ENCODE measurements around the gene LUC7L2. TPM values are rescaled to one million over a fixed set of nuclear protein-coding genes. Genes with fewer than 3 reads are reported as not detected.

The LUC7L2 gene
- total RNA-seq, 6 experiments from 2014 or later, result 55.1 to 74.4 (median 66.1) TPM

DNA sequence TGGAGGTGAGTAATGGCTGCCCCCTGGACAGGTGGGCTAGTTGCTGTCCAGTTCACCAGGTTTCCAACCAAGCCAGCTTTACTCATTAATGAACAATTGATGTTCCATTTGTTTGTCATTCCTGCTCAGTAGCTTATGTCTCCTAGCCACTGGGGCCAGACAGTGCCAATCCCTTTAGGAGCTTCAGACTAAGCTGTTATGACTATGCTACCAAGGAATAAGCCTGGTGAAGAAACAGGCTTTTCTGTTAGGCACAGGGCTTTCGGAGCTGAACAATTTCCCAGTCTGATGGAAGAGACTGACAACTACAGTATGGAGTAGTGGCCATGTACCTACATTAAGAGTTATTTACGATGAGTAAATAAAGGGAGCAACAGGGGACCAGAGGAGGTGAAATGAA is 20.7 kb upstream of the LUC7L2 start:
- TF ChIP-seq, protein P1, sequence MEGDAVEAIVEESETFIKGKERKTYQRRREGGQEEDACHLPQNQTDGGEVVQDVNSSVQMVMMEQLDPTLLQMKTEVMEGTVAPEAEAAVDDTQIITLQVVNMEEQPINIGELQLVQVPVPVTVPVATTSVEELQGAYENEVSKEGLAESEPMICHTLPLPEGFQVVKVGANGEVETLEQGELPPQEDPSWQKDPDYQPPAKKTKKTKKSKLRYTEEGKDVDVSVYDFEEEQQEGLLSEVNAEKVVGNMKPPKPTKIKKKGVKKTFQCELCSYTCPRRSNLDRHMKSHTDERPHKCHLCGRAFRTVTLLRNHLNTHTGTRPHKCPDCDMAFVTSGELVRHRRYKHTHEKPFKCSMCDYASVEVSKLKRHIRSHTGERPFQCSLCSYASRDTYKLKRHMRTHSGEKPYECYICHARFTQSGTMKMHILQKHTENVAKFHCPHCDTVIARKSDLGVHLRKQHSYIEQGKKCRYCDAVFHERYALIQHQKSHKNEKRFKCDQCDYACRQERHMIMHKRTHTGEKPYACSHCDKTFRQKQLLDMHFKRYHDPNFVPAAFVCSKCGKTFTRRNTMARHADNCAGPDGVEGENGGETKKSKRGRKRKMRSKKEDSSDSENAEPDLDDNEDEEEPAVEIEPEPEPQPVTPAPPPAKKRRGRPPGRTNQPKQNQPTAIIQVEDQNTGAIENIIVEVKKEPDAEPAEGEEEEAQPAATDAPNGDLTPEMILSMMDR (IDR thresholded peaks at IDR 0.05), result no peak
- no peak for DNase-seq
- Mint-ChIP-seq H3K4me3 (peak overlapping the region; percentile 95), H3K9me3 (peaks cover 17% of the 10 kb centered on the region), H3K27ac (peak overlapping the region; percentile 99), H3K36me3 (ENCODE audit: low read depth) (peaks cover 7% of the 10 kb centered on the region), H3K27me3 (ENCODE audit: insufficient read depth) (peaks cover 13% of the 10 kb centered on the region), H3K4me1 (ENCODE audit: low read depth) (peaks cover 21% of the 10 kb centered on the region)

DNA sequence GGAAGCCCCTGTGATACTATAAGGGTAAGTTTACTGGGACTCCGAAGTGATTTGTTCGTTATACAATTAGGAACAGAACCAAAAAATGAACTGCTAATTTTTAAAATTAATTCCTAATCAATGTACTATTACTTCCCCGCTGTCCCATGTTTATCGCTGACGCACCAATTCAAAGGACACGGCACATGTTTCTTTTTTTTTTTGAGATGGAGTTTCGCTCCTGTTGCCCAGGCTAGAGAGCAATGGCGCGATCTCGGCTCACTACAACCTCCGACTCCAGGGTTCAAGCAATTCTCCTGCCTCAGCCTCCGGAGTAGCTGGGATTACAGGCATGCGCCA is 20.0 kb upstream of the LUC7L2 start:
- peaks cover 17% of the 10 kb centered on the region for H3K9me3 Mint-ChIP-seq
- DNase-seq, result no peak
- H3K27ac Mint-ChIP-seq, result peak overlapping the region; percentile 99
- TF ChIP-seq, protein P1 (IDR thresholded peaks at IDR 0.05), result no peak
- H3K4me3 Mint-ChIP-seq, result peak overlapping the region; percentile 95
- H3K36me3 Mint-ChIP-seq (ENCODE audit: low read depth), result peaks cover 7% of the 10 kb centered on the region
- H3K4me1 Mint-ChIP-seq (ENCODE audit: low read depth), result peaks cover 21% of the 10 kb centered on the region
- peaks cover 13% of the 10 kb centered on the region for H3K27me3 Mint-ChIP-seq (ENCODE audit: insufficient read depth)

DNA sequence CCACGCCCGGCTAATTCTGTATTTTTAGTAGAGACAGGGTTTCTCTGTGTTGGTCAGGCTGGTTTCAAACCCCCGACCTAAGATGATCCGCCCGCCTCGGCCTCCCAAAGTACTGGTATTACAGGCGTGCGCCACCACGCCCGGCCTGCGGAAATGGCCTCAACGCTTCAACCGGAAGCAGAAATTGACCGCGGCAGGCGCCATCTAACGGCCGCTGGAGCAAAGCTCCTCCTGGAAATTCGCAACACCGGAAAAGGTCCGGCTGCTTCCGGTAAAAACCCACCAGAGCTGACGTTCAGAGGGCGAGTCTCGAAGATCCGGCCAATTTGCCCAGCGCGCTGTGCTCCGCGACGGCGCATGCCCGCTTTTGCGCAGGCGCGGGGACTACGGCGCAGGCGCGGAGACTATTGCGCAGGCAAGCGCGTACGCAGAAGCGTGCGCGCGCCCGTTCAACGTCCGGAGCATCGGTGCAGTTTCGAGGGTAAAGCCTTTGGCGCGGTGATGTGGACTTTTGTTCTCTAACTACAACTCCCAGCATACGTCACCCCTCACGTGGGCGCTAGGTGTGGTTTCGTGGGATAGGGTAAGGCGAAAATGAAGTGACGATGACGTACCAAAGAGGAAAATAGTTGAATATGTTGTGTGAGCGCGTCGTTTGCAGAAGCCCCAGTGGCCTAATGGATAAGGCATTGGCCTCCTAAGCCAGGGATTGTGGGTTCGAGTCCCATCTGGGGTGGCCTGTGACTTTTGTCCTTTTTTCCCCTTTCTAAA is 19.5 kb upstream of the LUC7L2 start:
- H3K27me3 Mint-ChIP-seq (ENCODE audit: insufficient read depth), result peaks cover 13% of the 10 kb centered on the region
- H3K9me3 Mint-ChIP-seq, result peaks cover 17% of the 10 kb centered on the region
- peaks cover 21% of the 10 kb centered on the region for H3K4me1 Mint-ChIP-seq (ENCODE audit: low read depth)
- peak overlapping the region; percentile 99 for H3K27ac Mint-ChIP-seq
- peak; percentile 98 for DNase-seq
- peak overlapping the region; percentile 95 for H3K4me3 Mint-ChIP-seq
- TF ChIP-seq, protein P1 (IDR thresholded peaks at IDR 0.05), result peak; percentile 84
- H3K36me3 Mint-ChIP-seq (ENCODE audit: low read depth), result peaks cover 7% of the 10 kb centered on the region

DNA sequence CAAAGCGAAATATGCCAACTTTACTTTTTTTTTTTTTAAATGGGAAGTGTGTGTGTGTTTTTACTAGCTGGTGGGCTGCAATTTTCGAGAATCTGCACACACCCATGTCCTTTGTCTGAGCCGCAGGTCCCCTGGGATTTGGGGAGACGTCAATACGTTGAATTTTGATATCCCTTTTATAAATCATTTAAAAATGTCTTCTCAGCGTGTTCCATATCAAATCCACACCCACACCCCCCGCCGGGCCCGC is 19.0 kb upstream of the LUC7L2 start:
- Mint-ChIP-seq H3K4me1 (ENCODE audit: low read depth) (peaks cover 21% of the 10 kb centered on the region), H3K27ac (peak overlapping the region; percentile 99), H3K36me3 (ENCODE audit: low read depth) (peaks cover 7% of the 10 kb centered on the region), H3K4me3 (peak overlapping the region; percentile 95), H3K9me3 (peaks cover 17% of the 10 kb centered on the region), H3K27me3 (ENCODE audit: insufficient read depth) (peaks cover 13% of the 10 kb centered on the region)
- DNase-seq, result no peak
- TF ChIP-seq, protein P1 (IDR thresholded peaks at IDR 0.05), result no peak

DNA sequence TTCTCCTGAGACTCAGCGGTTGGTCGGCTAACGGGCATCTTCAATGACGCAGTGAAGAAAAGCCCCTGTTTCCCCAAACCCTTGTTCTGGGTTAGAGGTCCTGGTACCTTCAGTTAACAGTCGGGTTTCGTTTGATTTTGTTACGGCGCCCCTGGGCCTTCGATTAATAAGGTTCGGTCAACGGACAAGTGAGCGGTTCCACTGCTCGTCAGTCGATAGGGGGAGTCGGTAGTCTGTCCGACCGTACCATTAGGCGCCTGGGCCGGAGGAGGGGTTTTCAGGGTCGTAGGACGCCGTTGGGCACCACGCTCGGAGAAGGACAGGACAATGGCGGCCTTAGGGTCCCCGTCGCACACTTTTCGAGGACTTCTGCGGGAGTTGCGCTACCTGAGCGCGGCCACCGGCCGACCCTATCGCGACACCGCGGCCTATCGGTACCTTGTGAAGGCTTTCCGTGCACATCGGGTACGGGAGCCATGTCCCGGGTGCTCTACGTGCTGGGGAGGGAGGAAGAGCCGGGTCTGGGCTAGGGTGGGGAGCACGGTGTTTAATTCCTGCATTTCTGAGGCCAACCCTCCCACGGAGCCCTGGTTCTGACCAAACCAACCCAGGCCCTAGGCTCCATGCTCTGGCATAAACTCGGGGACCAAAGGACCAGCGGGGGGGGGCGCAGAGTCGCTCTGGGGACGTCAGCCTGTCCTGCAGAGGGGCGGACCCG is 18.5 kb upstream of the LUC7L2 start, which contains the start of gene FMC1:
TSS of gene FMC1 (plus strand) at position 280 of the 718 bp plus-strand sequence. CDS start at position 328, 48 bp downstream.
- peaks cover 13% of the 10 kb centered on the region for H3K27me3 Mint-ChIP-seq (ENCODE audit: insufficient read depth)
- H3K36me3 Mint-ChIP-seq (ENCODE audit: low read depth), result peaks cover 7% of the 10 kb centered on the region
- H3K4me1 Mint-ChIP-seq (ENCODE audit: low read depth), result peaks cover 21% of the 10 kb centered on the region
- TF ChIP-seq, protein P1 (IDR thresholded peaks at IDR 0.05), result peak; percentile 75
- H3K9me3 Mint-ChIP-seq, result peaks cover 17% of the 10 kb centered on the region
- peak within 1 kb of the TSS; percentile 95 for H3K4me3 Mint-ChIP-seq
- H3K27ac Mint-ChIP-seq, result peak within 1 kb of the TSS; percentile 99
- DNase-seq, result peak; percentile 92
